ENCODE results near the gene RHOBTB3. TPM values are rescaled to one million over a fixed set of nuclear protein-coding genes. Genes with fewer than 3 reads are reported as not detected.
A peak's percentile ranks its signal among the peaks of the same experiment; 100 is the strongest.

RHOBTB3 gene
- total RNA-seq, 4 donors from 2014 or later = 55.6 to 216 (median 135) TPM

GRCh38 chr5:95727764-95728191, 3.4 kb upstream of the RHOBTB3 start:
- peaks cover 2 to 50% (median 7%) of the 10 kb centered on the region in 3 donors for H3K4me1 ChIP-seq
- ATAC-seq = no peak
- H3K36me3 ChIP-seq = no peaks in the 10 kb centered on the region
- TF ChIP-seq, protein P1, sequence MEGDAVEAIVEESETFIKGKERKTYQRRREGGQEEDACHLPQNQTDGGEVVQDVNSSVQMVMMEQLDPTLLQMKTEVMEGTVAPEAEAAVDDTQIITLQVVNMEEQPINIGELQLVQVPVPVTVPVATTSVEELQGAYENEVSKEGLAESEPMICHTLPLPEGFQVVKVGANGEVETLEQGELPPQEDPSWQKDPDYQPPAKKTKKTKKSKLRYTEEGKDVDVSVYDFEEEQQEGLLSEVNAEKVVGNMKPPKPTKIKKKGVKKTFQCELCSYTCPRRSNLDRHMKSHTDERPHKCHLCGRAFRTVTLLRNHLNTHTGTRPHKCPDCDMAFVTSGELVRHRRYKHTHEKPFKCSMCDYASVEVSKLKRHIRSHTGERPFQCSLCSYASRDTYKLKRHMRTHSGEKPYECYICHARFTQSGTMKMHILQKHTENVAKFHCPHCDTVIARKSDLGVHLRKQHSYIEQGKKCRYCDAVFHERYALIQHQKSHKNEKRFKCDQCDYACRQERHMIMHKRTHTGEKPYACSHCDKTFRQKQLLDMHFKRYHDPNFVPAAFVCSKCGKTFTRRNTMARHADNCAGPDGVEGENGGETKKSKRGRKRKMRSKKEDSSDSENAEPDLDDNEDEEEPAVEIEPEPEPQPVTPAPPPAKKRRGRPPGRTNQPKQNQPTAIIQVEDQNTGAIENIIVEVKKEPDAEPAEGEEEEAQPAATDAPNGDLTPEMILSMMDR (IDR thresholded peaks at IDR 0.05) = peak in 1 of 4 experiments; percentile 4
- no peak for TF ChIP-seq POLR2A (IDR thresholded peaks at IDR 0.05)
- TF ChIP-seq EP300 (IDR thresholded peaks at IDR 0.05) = no peak
- TF ChIP-seq POLR2AphosphoS5 (IDR thresholded peaks at IDR 0.05) = peak; percentile 24
- H3K9me3 ChIP-seq = no peaks in the 10 kb centered on the region
- H3K27ac ChIP-seq = peak overlapping the region in 2 of 4 donors; percentile 1 to 56
- WGBS, 2 donors (ENCODE audit: low coverage in 1 of 2) = 71 to 79% methylated on average over 2 of the region's 2 CpGs
- H3K4me3 ChIP-seq = no peak overlapping the region
- H3K27me3 ChIP-seq = no peaks in the 10 kb centered on the region

GRCh38 chr5:95728494-95729114, 2.5 kb upstream of the RHOBTB3 start:
- Histone ChIP-seq H3K4me1 (peaks cover 3 to 59% (median 7%) of the 10 kb centered on the region in 3 donors), H3K27me3 (no peaks in the 10 kb centered on the region), H3K36me3 (no peaks in the 10 kb centered on the region), H3K9me3 (no peaks in the 10 kb centered on the region), H3K4me3 (no peak overlapping the region), H3K27ac (peak overlapping the region in 2 of 4 donors; percentile 16 to 50)
- no peak for ATAC-seq
- WGBS, 2 donors (ENCODE audit: low coverage in 1 of 2) = 79 to 100% methylated on average over 1 to 3 of the region's 3 CpGs
- TF ChIP-seq POLR2A (IDR thresholded peaks at IDR 0.05) (no peak), EP300 (IDR thresholded peaks at IDR 0.05) (no peak), POLR2AphosphoS5 (IDR thresholded peaks at IDR 0.05) (no peak)
- TF ChIP-seq, protein P1 (IDR thresholded peaks at IDR 0.05) = no peak

GRCh38 chr5:95729115-95730010, 1.8 kb upstream of the RHOBTB3 start:
- Histone ChIP-seq H3K9me3 (no peaks in the 10 kb centered on the region), H3K4me1 (peaks cover 8 to 66% (median 9%) of the 10 kb centered on the region in 3 donors), H3K27ac (peak overlapping the region in 3 of 4 donors; percentile 16 to 98 (median 92)), H3K36me3 (no peaks in the 10 kb centered on the region), H3K27me3 (no peaks in the 10 kb centered on the region), H3K4me3 (no peak overlapping the region)
- no peak for TF ChIP-seq POLR2A (IDR thresholded peaks at IDR 0.05)
- no peak for TF ChIP-seq EP300 (IDR thresholded peaks at IDR 0.05)
- TF ChIP-seq, protein P1 (IDR thresholded peaks at IDR 0.05) = no peak
- no peak for TF ChIP-seq POLR2AphosphoS5 (IDR thresholded peaks at IDR 0.05)
- ATAC-seq = no peak
- 90 to 95% methylated on average over 8 of the region's 8 CpGs for WGBS, 2 donors (ENCODE audit: low coverage in 1 of 2)

- no peaks in the 10 kb centered on the region for H3K27me3 ChIP-seq
- peak overlapping the region; percentile 84 to 98 (median 93) for H3K27ac ChIP-seq
- ATAC-seq = no peak
- peaks cover 9 to 74% (median 10%) of the 10 kb centered on the region in 3 donors for H3K4me1 ChIP-seq
- H3K36me3 ChIP-seq = no peaks in the 10 kb centered on the region
- 20 to 31% methylated on average over 10 to 11 of the region's 11 CpGs for WGBS, 2 donors (ENCODE audit: low coverage in 1 of 2)
- TF ChIP-seq POLR2A (IDR thresholded peaks at IDR 0.05) (no peak), EP300 (IDR thresholded peaks at IDR 0.05) (no peak)
- TF ChIP-seq, protein P1 (IDR thresholded peaks at IDR 0.05) = no peak
- H3K4me3 ChIP-seq = peak overlapping the region; percentile 83 to 93
- H3K9me3 ChIP-seq = no peaks in the 10 kb centered on the region
Measured at GRCh38 chr5:95730011-95730700, 980 bp upstream of the RHOBTB3 start.
